ENCODE data around the gene LASP1NB.

LASP1NB gene

GRCh38 chr17:38915639-38915995 lies 9.8 kb upstream of the LASP1NB start:
- Histone ChIP-seq H2BK120ac (replicated peaks; ENCODE audit: low read depth, low read length) (no peak overlapping the region), H2AFZ (ENCODE audit: low read length) (no peak overlapping the region), H3K9me3 (ENCODE audit: insufficient read depth in 2 of 2, low read depth in 1 of 2, low read length in 1 of 2) (no peaks in the 10 kb centered on the region), H2BK20ac (ENCODE audit: low read length) (no peak overlapping the region), H3K23ac (ENCODE audit: insufficient read length) (no peak overlapping the region), H3K36me3 (ENCODE audit: control insufficient read depth in 2 of 4, insufficient read depth in 4 of 4, low read length in 3 of 4) (peaks cover 6 to 35% (median 28%) of the 10 kb centered on the region in 4 experiments; a peak in 7 of 8 replicates), H3K4me2 (ENCODE audit: insufficient read depth in 1 of 2, low read depth in 2 of 2, low read length in 2 of 2) (no peak overlapping the region), H2BK5ac (ENCODE audit: low read depth, low read length) (no peak overlapping the region), H3K14ac (ENCODE audit: insufficient read length) (no peak overlapping the region), H4K8ac (ENCODE audit: extremely low read depth, insufficient read depth, low read length) (no peak overlapping the region), H4K91ac (replicated peaks; ENCODE audit: insufficient read length, low read length) (no peak overlapping the region), H3K4me3 (ENCODE audit: extremely low read depth in 1 of 4, insufficient read depth in 2 of 4, low read depth in 3 of 4, low read length in 4 of 4) (no peak overlapping the region), H3K4me1 (replicated peaks in 1 of 4; ENCODE audit: control insufficient read depth in 3 of 4, insufficient read depth in 4 of 4, low read length in 3 of 4) (no peaks in the 10 kb centered on the region; a peak in 1 of 7 replicates), H2BK15ac (ENCODE audit: low read length) (no peak overlapping the region), H3K27ac (ENCODE audit: low read depth, low read length) (no peak overlapping the region), H4K20me1 (replicated peaks in 1 of 2; ENCODE audit: control insufficient read depth in 1 of 2, insufficient read depth in 2 of 2, low read length in 2 of 2) (peaks cover 0 to 7% of the 10 kb centered on the region in 2 experiments), H3K56ac (replicated peaks; ENCODE audit: insufficient read length, low read depth, low read length) (no peak overlapping the region), H4K5ac (ENCODE audit: insufficient read length, low read depth, low read length) (no peak overlapping the region), H2BK12ac (ENCODE audit: low read depth, low read length) (no peak overlapping the region), H3K9ac (replicated peaks in 1 of 4; ENCODE audit: extremely low read depth in 1 of 4, low read depth in 3 of 4, low read length in 3 of 4) (no peak overlapping the region), H3K79me2 (ENCODE audit: control insufficient read depth in 1 of 2, insufficient read depth in 2 of 2, low read length in 2 of 2) (no peaks in the 10 kb centered on the region), H3K23me2 (ENCODE audit: low read depth, low read length) (no peaks in the 10 kb centered on the region), H3K79me1 (ENCODE audit: low read depth, low read length) (no peaks in the 10 kb centered on the region; the same call in 1 of the 2 replicates), H3K4ac (replicated peaks; ENCODE audit: insufficient read length, low read depth, low read length) (no peak overlapping the region), H2AK5ac (ENCODE audit: low read depth, low read length) (no peak overlapping the region), H3K27me3 (replicated peaks in 1 of 4; ENCODE audit: control insufficient read depth in 3 of 4, extremely low read depth in 1 of 4, insufficient read depth in 3 of 4, low read length in 3 of 4) (no peaks in the 10 kb centered on the region), H3K18ac (ENCODE audit: extremely low read depth, low read length) (no peak overlapping the region)
- ChIA-PET POLR2A (ENCODE audit: partially characterized antibody) (interaction anchor here (1.0 to 14.4 kb wide), 5 partner anchors 7 to 64 kb away, joined by 3 to 98 read pairs (median 50); partner anchors contain the start of genes LASP1 and RPL23), CTCF (ENCODE audit: partially characterized antibody) (interaction anchor here (0.7 to 5.2 kb wide), 11 partner anchors 9 to 154 kb away, joined by 3 to 40 read pairs (median 4); partner anchors contain the start of genes LASP1 and LASP1NB)
- TF ChIP-seq RBBP5 (IDR thresholded peaks at IDR 0.05; ENCODE audit: borderline replicate concordance, low read depth, low read length), result no peak
- no peak for TF ChIP-seq ASH2L (IDR thresholded peaks at IDR 0.05; ENCODE audit: low read length)
- no peak for TF ChIP-seq GTF2F1 (IDR thresholded peaks at IDR 0.05; ENCODE audit: borderline replicate concordance, low read depth, low read length)
- no peak for TF ChIP-seq RXRA (IDR thresholded peaks at IDR 0.05; ENCODE audit: insufficient read depth, low read depth, low read length)
- DNase-seq (ENCODE audit: low read depth in 1 of 2, low spot score in 2 of 2) (no peak), FAIRE-seq (no peak)
- WGBS, 2 experiments (ENCODE audit: extremely low coverage in 1 of 2, insufficient coverage in 1 of 2, insufficient read length in 1 of 2, insufficient replicate concordance in 2 of 2, low coverage in 1 of 2, low lambda C conversion rate in 2 of 2, missing lambda C conversion rate in 1 of 2), result 90% methylated on average over 7 of the region's 7 CpGs; no CpG with 5 or more reads in 1 of the 2 experiments
